NCI-H345 treated with DMSO at 0.1 percent for 48 hours (cell line): Measurements from ENCODE around the gene MGAT5.

Source experiments
- DNase-seq: peaks from one replicate; lab custom pipeline; 2025; ENCODE audit not compliant: unreplicated experiment; lab: John Stamatoyannopoulos, UW

MGAT5 gene

DNA sequence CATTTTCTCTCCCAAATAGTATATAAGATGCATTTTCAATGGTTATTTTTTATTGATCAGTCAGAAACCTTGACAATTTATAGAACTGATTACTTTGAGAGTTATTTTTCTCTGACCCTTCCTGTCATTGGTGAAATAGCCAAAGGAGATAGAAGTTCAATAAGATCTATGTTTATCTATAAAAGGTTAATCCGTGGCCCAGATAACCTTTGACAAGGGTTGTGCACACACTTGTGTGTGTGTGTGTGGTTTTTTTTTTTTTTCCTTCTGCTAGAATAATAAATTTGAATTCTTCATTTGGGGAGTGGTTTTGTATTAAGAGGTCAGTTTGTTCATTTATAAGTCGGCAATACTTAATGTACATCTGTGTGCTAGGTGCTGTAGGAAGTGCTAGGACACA, 160.0 kb downstream of the MGAT5 start:
- DNase-seq = no peak

GRCh38 chr2:134416018-134416417, 162.1 kb downstream of the MGAT5 start:
- no peak for DNase-seq

GRCh38 chr2:134416637-134417036, 162.8 kb downstream of the MGAT5 start:
- no peak for DNase-seq

DNA sequence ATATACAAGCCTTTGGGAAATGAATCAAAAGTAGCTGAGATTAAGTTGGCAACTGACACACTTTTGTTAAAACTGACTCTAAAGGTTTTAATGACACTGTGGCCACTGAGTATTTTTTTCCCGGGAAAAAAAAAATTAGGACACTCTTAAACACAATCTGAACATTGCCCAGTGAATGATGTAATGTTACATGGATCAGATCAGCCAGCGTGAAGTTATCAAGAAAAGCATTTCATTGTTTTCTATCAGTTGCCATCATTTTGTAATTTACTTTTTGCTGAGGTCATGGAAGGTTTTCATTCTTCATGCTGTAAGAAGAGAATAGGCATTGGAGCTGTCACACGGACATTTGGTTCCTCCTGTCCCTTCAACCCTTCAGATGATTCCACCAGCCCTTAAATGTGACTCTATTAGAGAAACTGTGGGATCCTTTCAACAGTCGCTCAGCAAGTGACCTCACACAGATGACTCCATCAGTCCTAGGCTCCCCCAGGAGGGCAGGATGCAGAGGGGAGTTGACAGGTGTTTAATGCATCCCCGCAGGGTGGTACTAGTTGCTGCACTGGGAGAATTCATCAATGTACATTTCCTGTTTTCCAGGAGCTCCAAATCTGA, 164.2 kb downstream of the MGAT5 start:
- no peak for DNase-seq

GRCh38 chr2:134420259-134420658, 166.4 kb downstream of the MGAT5 start:
- no peak for DNase-seq

DNA sequence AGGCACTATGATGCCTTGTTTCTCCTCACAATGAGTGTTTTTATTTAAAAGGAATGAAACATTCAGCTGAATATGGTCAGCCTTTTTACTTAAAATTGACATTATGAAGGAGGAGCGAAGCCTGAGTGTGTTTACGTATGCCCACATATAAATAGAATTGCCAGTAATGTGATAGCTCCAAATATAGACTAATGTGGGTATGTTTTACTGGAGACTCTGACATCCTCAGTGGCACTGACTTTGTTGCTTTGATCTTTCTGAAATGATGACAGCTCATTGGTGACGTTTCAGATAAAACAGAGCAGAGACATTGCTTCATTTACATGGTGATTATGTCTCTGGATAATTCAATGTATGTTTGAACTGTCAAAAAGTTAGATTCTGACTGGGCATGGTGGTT, 167.0 kb downstream of the MGAT5 start:
- DNase-seq = no peak

DNA sequence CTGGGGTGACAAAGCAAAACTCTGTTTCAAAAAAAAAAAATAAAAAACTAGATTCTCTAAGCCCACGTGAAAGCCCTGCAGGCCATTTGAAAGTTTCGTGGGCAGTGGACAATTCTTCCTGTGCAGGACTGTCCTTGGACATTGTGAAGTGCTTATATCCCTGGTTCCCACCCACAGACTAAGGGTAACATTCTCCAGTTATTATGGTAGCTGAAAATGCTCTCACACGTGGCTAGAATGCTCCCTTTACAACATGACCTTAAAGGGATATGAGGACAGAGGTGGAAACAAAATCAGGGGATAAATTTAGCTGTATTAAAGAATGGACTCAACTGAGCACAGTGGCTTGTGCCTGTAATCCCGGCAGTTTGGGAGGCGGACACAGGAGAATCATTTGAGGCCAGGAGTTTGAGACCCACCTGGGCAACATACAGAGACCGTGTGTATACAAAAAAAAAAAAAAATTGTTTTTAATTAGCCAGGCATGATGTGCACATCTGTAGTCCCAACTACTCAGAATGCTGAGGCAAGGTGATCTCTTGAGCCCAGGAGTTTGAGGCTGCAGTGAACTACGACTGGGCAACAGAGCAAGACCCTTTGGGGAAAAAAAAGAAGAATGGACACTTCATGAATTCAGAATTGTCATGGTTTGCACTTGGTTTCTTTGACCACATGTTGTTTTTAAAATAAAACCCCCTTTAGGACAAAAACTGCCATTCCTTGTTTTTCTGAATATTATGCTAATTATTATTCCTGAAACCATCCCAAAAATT, 167.9 kb downstream of the MGAT5 start:
- no peak for DNase-seq

- no peak for DNase-seq
These were observed 172.0 kb downstream of the MGAT5 start for GRCh38 chr2:134425724-134426496.

DNA sequence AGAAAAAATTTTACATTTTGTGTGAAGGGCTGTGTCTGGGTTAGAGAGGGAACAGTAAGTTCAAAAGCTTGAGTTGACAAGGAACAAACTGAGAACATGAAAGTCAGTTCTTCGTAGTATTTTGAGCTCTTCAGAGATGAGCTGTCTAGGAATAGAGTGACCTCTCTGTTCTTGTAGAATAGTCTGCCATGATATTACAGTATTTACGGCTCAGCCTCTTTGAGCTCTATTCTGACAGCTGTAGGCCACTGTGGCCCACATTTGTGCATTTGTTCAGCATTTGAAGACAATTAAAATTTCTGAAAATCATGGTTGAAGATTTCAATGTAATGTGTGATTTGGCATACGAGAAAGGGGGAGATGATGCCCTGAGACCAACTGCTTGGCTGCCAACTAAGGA, 172.8 kb downstream of the MGAT5 start:
- DNase-seq = no peak

DNA sequence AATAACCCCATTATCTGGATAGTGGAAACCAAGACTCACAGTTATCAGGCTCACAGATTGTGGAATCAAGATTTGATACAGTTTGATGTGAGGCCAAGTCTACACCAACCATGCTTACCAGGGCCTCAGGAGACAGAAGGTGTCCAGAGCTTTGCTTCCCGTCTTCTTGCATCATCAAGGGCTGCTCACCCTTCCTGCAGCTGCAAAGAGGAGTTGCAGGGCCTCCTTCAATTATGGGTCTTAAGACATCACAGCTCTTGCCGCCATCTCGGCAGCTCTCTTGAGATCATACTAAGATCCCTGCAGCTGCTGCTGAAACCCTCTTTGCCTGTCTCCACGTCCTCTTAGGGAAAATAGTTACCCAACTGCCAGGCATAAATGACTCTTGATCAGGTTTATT, 176.0 kb downstream of the MGAT5 start:
- DNase-seq = no peak

DNA sequence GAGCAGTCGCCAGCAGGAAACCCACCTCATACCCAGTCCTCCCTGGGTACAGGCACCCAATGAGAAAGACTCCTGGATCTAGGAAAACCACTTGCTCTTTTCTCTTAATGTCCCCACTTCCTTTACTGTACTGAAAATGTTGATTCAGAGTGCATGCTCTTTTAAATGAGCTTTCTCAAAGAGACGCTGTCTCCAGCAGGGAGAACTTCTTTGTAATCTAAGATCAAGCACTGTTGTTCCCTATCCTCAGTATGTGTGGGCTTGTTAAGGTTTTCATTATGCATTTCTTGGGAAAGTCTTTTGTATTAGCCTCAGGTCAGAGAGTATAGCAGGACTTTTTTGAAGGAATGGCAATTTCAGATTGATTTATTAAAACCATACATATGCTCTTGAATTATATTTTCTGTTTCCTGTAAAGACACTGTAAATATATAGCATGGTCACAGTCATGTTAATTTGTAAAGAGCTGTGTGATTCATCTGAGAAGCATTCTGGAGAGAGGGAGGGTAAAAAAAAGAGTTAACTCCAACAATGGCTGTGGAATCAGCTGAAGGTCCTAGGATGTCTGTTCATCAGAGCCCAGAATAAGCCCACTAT, 178.1 kb downstream of the MGAT5 start:
- no peak for DNase-seq

DNA sequence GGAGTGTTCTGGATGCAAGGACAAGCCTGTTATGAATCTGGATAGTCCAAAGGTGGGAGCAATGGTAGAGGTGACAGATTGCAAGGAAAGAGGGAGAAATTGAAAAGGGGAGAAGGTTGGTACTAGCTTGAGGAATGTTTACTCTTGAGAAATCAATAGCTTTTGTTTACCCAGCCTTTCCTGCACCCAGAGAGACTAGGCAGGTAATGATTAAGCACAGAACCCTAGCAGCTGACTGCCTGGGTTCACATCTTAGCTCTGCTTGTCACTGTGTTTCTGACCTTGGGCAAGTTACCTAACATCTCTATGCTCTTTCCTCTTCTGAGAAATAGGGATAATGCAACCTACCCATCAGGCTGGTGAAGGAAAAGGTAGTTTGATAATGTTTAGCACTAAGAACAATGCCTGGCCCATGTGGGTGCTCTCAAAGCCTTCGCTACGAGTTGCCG, 178.6 kb downstream of the MGAT5 start:
- DNase-seq = peak; percentile 12

GRCh38 chr2:134433469-134433868, 179.6 kb downstream of the MGAT5 start:
- no peak for DNase-seq

GRCh38 chr2:134433979-134434378, 180.1 kb downstream of the MGAT5 start:
- no peak for DNase-seq

GRCh38 chr2:134435505-134435904, 181.6 kb downstream of the MGAT5 start:
- DNase-seq = no peak

DNA sequence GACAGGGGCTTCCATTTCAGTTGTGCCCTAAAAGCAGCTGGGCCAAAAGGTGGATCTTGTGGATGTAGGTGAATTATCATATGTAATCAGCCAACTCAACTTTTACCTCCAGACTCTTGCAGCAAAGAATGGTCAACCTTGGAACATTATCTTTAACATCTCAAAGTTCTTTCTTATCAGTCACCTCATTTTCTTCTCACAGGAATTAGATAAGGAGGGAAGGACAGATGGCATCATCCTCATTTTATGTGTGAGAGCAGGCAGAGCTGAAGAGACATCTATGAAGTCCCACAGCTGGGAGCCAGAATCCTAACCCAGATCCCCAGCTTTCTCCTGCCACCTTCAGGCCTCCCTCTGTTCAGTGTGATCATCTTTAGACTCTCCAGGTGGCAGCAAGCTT, 182.1 kb downstream of the MGAT5 start:
- no peak for DNase-seq

GRCh38 chr2:134436706-134437105, 182.8 kb downstream of the MGAT5 start:
- DNase-seq = no peak

GRCh38 chr2:134438371-134438770, 184.5 kb downstream of the MGAT5 start:
- no peak for DNase-seq

DNA sequence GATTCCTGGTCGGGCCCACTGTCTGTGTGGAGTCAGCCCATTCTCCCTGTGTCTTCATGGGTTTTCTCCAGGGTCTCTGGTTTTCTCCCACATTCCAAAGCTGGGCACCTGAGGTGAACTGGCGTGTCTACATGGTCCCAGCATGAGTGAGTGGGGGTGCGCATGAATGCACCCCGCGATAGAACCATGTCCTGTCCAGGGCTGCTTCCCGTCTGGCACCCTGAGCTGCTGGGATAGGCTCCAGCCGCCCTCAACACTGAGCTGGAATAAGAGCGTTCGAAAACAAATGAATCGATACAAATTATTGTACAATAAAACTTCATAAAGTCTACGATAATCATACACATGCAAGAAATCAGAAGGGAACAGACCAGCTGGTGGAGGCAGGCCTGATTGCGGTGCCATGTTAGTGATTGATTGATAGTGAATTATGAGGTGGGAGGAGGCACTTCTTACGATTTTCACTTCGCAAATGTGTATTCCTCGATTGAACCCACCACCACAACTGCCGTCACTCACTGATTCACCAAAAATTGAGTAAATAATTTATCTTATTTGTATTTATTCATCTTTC, 186.6 kb downstream of the MGAT5 start:
- DNase-seq = no peak

- no peak for DNase-seq
These were observed 187.4 kb downstream of the MGAT5 start for GRCh38 chr2:134441153-134441863.
